Neural cell (in vitro differentiated cells): ENCODE results near the gene CRKL.
"Not testable (repeated sequence)": the region's sequence is repeated elsewhere in the genome, so short reads cannot be mapped to it uniquely, and the experiment has no call there.

ENCODE experiments used
- EZH2 ChIP-seq: fragments of 200-600, 300-800 bp; shearing (Covaris generic), sonication (generic); IDR thresholded peaks from 2 replicates; pipeline ENCODE4 v1.6.1; 2014; ENCODE audit warnings: antibody characterized with exemption, low read length, borderline replicate concordance, mild to moderate bottlenecking; ENCODE audit not compliant: insufficient read depth, poor library complexity, severe bottlenecking
- POLR2AphosphoS5 ChIP-seq: IDR thresholded peaks from 2 replicates; pipeline ENCODE4 v1.6.1; 2012
- RAD21 ChIP-seq: fragments of 450-650 bp; conservative IDR thresholded peaks from 2 replicates; pipeline ENCODE4 v1.6.1; 2014; ENCODE audit warnings: antibody characterized with exemption, mild to moderate bottlenecking, moderate library complexity
- TAF1 ChIP-seq: IDR thresholded peaks from 2 replicates; pipeline ENCODE4 v1.6.1; 2012; ENCODE audit warnings: low read depth
- TF ChIP-seq, protein P1 (sequence below): fragments of 450-650 bp; IDR thresholded peaks from 2 replicates; pipeline ENCODE4 v1.5.1; 2014; ENCODE audit warnings: antibody characterized with exemption, mild to moderate bottlenecking, moderate library complexity; ENCODE audit not compliant: poor library complexity, severe bottlenecking

DNA sequence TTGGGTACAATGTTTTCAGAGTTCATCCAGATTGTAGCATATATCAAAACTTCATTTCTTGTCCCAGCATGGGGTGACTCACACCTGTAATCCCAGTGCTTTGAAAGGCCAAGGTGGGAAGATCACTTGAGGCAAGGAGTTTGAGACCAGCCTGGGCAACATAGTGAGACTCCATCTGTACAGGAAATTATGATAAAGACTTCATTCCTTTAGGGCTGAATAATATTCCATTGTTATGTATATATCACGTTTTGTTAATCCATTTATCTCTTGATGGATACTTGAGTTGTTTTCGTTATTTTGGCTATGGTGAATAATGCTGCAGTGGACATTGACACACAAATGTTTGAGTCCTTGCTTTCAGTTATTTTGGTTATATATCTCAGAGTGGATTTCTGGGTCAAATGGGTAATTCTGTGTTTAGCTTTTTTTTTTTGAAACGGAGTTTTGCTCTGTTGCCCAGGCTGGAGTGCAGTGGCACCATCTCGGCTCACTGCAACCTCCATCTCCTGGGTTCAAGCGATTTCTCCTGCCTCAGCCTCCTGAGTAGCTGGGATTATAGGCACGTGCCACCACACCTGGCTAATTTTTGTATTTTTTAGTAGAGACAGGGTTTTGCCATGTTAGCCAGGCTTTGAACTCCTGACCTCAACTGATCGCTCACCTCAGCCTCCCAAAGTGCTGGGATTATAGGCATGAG, 25.1 kb downstream of the CRKL start:
- TF ChIP-seq POLR2AphosphoS5, EZH2, TAF1, RAD21: not testable (repeated sequence)
- TF ChIP-seq, protein P1, sequence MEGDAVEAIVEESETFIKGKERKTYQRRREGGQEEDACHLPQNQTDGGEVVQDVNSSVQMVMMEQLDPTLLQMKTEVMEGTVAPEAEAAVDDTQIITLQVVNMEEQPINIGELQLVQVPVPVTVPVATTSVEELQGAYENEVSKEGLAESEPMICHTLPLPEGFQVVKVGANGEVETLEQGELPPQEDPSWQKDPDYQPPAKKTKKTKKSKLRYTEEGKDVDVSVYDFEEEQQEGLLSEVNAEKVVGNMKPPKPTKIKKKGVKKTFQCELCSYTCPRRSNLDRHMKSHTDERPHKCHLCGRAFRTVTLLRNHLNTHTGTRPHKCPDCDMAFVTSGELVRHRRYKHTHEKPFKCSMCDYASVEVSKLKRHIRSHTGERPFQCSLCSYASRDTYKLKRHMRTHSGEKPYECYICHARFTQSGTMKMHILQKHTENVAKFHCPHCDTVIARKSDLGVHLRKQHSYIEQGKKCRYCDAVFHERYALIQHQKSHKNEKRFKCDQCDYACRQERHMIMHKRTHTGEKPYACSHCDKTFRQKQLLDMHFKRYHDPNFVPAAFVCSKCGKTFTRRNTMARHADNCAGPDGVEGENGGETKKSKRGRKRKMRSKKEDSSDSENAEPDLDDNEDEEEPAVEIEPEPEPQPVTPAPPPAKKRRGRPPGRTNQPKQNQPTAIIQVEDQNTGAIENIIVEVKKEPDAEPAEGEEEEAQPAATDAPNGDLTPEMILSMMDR: not testable (repeated sequence)
